Neural progenitor cell (in vitro differentiated cells): ENCODE data around the gene SSBP3.

Source experiments
- EZH2 ChIP-seq: fragments of 200-600 bp; sonication (generic); IDR thresholded peaks from 2 replicates; pipeline ENCODE4 v1.6.1; 2017; ENCODE audit warnings: antibody characterized with exemption, mild to moderate bottlenecking, moderate library complexity
- EZH2phosphoT487 ChIP-seq: fragments of 200-600 bp; sonication (generic); IDR thresholded peaks from 2 replicates; pipeline ENCODE4 v1.6.1; 2017; ENCODE audit warnings: antibody characterized with exemption
- TF ChIP-seq, protein P1 (sequence below): fragments of 200-600 bp; sonication (generic); IDR thresholded peaks from 2 replicates; pipeline ENCODE4 v1.5.1; 2017; ENCODE audit warnings: antibody characterized with exemption, mild to moderate bottlenecking

- TF ChIP-seq, protein P1, sequence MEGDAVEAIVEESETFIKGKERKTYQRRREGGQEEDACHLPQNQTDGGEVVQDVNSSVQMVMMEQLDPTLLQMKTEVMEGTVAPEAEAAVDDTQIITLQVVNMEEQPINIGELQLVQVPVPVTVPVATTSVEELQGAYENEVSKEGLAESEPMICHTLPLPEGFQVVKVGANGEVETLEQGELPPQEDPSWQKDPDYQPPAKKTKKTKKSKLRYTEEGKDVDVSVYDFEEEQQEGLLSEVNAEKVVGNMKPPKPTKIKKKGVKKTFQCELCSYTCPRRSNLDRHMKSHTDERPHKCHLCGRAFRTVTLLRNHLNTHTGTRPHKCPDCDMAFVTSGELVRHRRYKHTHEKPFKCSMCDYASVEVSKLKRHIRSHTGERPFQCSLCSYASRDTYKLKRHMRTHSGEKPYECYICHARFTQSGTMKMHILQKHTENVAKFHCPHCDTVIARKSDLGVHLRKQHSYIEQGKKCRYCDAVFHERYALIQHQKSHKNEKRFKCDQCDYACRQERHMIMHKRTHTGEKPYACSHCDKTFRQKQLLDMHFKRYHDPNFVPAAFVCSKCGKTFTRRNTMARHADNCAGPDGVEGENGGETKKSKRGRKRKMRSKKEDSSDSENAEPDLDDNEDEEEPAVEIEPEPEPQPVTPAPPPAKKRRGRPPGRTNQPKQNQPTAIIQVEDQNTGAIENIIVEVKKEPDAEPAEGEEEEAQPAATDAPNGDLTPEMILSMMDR = no peak
- TF ChIP-seq EZH2 (no peak), EZH2phosphoT487 (no peak)
These were observed 167.2 kb downstream of the SSBP3 start for GRCh38 chr1:54239035-54239383.
